Activated gamma-delta T cell (primary cell): ENCODE measurements around the gene PPP1R13L.

ENCODE experiments used
- DNase-seq: peaks from one replicate; lab custom pipeline; 2025; lab: John Stamatoyannopoulos, UW

The PPP1R13L gene

DNA sequence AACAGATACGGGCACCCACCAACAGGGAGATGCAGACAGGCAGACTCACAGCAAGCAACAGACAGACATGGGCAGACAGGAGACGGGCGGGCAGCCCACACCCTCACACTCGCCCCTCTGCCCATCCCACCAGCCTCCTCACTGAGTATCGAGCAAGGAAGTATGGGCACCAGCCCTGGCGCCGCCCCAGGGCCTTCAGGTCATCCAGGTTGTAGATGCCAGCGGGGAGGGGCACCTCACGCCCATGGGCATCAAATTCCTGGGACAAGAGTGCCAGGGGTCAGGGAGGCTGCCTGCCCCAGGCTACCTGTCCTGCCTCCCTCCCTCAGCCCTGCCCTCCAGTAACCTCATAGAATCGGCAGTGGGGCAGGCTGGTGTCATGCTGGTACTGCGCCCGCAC lies 40.2 kb downstream of the PPP1R13L start:
- no peak for DNase-seq

DNA sequence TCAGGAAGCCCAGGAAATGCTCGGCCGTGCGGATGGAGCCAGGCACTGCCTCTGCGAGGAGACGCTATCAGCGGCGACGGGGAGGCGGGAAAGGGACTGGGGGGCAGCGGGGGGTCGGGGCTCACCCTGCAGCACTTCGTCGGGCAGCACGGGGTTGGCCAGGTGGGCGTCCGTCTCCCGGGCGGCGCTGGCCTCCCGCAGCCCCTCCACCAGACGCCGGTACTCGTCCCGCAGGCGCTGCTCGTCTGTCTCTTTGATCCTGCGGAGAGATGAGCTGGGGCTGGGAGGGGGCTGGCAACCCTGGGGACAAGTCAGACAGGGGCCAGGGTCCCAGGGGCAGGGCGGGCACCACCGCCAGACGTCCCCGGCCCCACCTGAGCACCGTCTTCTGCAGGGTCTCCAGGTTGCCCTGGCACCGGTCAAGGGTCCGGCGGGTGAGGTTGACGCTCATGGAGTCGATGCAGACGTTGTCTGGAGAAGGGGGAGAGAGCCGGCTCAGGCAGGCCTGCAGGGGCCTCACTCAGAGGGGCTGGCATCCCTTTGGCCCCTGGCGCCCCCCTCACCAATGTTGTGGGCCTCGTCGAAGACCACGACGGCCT lies 40.9 kb downstream of the PPP1R13L start:
- DNase-seq, result no peak

DNA sequence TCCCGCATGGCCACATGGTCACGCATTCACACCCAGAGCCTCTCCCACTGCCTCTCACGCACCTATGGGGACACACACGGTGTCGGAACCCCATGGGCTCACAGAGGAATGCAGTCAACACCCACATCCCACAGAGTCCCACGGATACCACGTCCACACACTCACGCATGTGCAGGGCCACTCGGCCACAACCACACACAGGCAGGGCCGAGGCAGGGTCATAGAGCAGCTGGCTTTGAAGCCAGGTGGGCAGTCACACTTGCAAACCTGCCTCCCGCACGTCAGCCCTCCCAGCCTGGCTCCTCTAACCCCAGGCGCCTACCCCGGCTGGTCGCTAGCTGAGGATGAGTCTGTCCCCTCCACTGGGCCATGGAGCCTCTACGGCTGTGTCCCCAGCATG lies 42.6 kb downstream of the PPP1R13L start:
- no peak for DNase-seq

DNA sequence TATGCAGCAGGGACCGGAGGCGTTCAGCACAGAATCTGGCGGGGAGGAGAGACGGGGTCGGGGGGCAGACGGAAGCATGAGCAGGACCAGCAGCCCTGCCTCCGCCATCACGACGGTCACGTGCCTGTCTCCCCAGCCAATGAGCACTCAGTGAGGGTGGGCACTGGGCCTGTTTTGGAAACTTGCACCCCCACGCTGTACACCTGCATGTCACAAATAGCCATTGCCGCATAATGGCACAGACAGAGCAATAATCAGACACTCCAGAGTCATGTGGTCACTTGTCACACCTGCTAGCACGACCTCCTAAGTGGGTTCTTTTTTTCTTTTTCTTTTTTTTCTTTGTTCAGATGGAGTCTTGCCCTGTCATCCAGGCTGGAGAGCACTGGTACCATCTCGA lies 43.3 kb downstream of the PPP1R13L start:
- DNase-seq, result no peak

DNA sequence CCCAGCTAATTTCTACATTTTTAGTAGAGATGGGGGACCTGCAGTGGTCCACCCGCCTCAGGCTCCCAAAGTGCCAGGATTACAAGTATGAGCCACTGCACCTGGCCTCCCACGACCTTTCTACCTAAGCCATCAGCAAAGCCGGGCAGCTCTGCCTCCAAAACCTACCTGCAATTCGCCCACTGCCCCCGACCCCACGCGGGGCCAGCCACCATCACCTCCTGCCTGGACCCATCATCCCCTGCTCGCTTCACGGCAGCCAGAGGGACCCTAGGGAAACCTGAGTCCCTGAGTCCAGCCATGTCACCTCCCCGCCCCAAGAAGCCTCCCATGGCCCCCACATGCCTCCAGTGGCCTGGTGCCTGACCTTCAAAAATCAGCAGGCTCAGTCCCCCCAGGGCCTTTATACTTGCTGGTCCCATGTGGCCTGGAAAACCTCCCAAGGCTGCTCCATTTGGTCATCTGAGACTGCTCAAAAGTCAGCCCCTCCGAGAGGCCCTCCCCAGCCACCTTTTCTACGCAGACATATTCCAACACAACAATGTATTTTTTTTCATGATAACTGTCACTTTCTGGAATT lies 46.6 kb downstream of the PPP1R13L start:
- DNase-seq, result no peak

DNA sequence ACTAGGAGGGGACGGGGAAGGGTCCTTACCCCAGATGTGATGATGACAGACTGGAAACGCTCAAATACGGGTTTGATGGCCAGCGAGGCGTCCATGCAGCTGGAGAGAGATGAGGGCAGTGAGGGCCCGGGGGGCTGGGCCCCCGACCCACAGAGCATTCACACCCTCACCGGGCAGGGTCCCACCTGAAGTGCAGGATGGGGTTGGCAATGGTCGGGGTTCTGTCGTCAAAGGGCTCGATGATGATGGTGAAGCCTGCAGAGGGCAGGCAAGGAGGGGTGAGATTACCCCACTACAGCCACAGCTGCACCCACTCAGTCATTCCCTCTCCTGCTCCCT lies 47.5 kb downstream of the PPP1R13L start:
- DNase-seq, result no peak

DNA sequence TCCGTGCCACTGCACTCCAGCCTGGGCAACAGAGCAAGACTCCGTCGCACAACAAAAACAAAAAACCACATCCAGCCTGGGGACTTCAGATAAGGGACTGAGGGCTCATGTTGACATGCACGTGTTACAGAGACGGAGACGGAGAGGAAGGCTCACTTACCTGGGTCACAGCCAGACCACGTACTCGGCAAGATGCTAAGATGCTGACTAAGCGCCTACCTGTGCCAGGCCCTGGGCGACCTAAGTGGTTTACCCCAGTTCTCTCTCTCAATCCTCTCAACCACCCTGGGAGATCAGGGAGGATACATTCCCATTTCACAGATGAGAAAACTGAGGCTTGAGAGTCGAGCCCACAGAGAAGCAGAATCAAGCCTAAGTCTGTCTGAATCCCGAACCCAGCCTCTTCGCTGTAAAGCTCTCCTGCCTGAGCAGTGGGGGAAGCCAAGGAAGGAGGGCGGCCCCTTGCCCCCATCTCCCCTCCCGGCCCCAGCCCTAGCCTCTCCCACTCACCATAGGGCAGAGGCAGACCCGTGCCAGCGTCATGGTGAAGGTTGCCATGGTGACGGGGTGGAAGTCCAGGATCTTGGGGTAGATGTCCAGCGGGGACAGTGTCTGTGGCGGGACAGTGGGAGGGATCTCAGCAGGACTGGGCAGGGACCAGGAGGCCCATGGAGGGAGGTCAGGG lies 48.0 kb downstream of the PPP1R13L start:
- no peak for DNase-seq

DNA sequence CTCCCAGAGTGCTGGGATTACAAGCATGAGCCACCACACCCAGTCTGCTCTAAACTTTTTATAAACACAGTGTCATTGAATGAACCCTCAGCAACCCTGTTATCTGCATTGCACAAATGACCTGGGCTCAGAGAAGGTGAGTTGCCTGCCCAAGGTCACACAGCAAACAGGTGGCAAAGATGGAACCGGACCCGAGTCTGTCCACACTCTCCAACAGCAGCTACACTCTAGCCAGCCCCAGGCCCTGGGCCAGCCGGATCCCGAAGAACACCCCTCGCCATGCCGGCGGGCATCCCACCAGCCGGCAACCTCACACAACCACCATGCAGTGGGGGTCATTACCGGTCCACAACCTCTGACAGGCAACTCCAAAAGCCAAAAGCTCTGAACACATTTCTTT lies 49.0 kb downstream of the PPP1R13L start:
- no peak for DNase-seq

DNA sequence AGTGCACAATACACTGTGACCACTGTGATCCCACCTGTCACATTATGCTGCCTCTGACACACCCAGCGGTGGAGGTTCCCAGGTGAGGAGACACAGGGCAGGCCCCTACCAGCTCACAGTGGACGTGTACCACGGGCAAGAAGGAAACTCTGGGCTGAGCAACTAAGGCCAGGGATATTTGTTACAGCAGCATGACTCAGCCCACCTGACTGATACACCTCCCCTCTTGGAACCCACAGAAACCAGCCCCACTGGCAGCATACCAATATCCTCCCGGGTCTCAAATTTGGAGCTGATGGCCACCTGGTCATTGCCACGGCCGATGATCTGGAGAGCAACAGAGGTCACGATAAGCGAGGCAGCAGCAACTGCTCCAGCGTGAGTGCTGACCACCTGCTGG lies 49.5 kb downstream of the PPP1R13L start:
- DNase-seq, result no peak

DNA sequence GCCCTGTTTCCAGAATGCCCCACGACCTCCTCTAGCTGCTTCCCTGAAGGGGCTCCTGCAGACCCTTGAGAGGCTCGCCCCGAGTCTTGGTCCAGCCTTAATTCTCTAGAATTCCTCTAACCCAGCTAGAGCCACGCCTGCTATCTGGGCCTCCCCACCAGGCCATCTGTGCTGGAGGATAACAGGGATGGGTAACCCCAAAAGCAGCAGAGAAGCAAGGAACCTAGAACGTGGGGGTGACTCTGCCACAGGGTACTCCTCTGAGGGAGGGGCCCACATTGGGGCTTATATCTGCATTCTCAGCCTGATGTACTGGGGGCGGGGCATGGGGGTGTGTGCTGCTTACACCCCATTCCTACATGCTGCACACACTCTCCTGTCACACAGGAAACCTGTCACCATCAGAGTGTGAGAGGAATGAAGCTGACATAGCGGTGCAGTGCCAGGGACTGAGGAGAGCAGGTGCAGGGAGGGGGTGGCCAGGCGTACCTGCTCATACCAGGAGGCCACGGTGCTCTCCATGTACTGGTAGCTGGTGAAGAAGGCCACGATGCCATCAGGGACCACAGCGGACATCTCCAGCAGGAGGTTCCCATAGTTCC lies 50.5 kb downstream of the PPP1R13L start:
- no peak for DNase-seq

DNA sequence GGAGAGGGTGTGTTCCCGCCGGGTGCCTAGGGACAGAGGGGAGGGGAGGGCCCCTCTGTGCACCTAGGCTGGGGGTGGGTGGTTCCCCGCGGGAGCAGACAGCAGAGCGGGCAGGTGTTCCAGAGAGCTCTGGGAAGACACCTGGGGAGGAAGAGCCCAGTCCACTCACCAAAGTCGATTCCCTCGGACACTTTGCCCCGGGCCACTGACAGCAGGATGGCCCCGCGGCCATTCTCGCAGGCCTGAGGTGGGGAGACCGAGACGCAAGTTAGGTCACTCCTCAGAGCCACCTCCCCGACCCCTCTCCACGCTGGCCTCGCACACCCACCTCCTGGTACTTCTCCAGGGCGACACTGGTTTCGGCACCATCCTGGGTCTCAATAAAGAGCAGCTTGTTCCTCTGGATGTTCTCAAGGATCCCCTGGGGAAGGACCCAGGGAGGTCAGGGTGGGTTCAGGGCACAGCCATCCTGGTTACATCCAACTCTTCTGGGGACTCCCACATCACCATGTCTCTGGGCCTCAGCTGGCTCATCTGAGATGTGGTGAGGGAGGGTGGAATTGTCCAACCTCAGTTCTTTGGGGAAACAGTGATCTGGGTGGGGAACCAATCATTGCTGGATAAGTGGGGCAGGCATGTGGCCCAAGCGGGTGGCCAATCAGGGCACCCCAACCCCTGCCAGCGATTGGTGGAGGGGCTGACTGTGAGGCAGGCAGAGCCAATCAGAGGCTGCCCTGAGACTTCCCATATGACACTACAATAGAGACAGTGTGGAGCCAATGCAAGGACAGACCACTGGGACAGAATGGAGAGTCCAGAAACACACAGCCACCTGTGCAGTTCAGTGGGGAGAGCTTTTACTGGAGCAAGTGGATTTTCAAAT lies 51.7 kb downstream of the PPP1R13L start:
- no peak for DNase-seq

DNA sequence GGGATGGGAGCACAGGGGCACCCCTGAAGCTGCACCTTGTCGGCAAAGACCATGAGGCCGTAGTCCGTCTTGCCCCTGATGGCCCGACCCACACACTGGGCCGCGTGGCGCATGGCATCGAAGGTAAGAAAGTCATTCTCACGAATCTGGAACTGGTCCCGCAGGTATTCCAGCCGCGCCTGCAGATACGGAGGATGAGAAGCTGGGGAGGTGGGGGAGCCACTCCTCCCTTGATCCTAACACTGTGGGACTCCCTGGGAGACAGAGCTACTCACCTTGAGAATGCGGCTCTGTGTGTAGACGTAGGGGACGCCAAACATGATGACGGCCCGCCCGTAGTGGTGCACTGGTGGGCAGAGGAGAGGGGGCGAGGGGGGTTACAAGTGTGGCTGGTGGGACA lies 52.4 kb downstream of the PPP1R13L start:
- DNase-seq, result no peak

DNA sequence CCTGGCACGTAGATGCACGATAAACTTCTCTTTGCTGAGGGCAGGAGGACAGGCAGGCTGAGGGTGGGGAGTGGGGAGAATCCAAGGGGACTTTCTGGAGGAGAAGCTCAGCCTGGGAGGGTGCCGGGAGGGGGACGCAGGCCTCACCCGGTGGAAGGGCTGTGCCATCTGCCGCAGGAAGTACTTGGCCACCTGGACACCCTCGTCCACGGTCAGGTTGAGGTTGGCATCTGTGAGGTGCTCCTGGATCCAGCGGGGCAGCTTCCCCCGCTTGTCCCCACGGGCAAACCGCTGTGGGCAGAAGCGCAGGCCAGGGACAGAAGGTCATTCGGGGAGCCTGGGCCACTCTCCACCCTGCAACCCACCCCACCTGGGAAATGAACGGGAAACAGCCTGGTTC lies 52.8 kb downstream of the PPP1R13L start:
- DNase-seq, result no peak

DNA sequence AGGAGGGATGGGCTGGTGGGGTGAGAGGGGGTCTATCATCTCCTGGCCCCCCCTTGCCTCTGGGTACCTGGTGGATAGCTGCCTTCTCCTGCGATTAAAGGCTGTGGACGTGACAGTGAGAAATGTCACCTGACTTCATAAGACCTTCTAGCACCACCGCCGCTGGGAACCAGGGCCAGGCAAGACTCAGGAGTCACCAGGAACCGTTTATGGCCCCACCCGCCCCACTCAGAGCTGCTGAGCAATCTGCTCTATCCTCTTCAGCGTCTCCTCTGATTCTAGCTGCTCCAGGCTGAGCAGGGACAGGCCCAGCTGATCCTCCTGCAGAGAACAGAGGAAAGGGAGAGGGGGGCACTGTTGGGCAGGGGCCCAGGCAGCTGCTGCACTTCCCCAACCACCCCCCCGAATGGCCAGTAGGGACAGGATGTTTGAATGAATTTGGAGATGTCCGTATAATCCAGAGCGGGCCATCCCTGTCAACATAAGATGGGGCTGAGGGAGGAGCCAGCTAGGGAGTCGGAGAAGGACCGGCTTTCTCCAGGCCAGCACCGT lies 53.4 kb downstream of the PPP1R13L start:
- no peak for DNase-seq

DNA sequence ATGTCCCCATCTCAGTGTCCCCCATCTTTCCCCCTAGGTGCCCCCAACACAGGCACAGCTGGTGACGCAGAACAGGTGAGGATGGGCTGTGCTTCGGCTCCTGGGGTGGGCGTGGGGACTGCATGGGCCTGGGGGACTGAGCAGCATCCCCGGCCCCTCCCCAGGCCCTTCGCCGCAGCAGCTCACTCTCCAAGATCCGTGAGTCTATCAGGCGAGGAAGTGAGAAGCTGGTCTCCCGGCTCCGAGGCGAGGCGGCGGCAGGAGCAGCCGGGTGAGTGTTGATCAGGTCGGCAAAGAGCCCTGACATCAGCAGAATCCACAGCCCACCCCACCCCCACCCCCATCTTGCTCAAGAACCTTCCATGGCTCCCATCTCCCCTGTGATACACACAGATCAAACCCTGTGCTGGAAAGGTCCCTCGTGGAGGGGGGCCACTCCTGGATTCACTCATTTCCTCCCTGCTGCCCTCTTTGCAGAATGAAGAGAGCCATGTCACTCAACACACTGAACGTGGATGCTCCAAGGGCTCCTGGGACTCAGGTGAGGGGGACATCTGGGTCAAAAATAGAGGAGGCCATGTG lies 54.3 kb downstream of the PPP1R13L start:
- DNase-seq, result no peak

DNA sequence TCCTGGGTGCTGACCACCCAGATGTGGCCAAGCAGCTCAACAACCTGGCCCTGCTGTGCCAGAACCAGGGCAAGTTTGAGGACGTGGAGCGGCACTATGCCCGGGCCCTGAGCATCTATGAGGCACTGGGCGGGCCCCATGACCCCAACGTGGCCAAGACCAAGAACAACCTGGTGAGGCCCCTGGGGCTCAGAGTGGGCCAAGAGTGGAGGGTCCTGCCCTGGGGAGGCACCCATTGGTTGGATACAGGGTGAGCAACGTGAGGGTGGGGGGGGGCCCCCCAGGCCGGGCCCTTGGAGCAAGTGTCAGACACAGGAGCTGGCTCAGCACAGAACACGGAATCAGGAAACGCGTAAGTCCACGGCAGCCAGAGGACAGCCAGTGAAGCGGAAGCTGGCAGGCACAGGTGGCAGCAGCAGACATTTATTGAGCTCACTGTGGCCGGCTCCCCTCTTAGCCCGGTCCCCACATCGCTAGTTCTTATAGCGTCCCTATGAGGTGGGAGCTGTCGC lies 55.4 kb downstream of the PPP1R13L start:
- no peak for DNase-seq

DNA sequence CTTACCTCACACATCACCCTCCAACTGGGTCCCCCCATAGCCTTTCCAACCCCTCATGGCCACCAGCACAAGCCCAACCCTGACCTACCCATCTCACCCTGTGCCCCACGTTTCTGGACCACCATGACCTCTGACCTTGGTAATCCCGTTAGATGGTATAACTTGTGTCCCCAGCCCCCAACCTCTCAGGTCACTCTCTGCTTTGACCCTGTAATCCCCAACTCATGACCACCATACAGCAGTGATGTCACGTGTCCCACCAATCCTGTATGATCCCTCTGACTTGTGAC lies 55.8 kb downstream of the PPP1R13L start:
- DNase-seq, result no peak

DNA sequence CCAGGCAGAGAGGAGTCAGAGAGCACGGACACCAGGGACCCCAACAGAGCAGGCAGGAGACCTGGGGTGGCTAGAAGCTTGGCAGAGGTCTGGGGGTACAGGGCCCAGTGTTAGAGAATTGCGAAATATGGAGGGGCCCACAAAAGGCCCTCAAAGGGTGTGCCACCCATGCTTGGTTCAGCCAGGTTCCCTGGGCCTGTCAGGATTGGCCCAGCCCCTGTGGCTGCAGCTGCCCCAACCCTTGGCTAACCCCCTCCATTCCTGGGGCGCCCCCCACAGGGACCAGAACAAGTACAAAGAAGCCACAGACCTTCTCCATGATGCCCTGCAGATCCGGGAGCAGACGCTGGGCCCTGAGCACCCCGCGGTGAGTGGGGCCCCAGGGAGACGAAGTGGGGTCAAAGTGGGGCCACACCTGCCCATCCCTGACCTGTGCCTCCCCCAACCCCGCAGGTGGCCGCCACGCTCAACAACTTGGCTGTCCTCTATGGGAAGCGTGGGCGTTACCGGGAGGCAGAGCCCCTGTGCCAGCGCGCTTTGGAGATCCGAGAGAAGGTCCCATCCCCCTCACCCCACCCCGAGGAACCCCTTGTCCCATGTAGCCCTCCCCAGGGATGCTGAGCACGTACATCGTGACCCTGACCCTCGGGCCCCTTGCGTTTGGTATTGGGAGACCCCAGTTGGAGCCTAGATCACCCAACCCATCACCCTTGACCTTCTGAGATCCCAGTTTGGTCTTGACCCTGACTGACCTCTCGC lies 56.3 kb downstream of the PPP1R13L start:
- no peak for DNase-seq

DNA sequence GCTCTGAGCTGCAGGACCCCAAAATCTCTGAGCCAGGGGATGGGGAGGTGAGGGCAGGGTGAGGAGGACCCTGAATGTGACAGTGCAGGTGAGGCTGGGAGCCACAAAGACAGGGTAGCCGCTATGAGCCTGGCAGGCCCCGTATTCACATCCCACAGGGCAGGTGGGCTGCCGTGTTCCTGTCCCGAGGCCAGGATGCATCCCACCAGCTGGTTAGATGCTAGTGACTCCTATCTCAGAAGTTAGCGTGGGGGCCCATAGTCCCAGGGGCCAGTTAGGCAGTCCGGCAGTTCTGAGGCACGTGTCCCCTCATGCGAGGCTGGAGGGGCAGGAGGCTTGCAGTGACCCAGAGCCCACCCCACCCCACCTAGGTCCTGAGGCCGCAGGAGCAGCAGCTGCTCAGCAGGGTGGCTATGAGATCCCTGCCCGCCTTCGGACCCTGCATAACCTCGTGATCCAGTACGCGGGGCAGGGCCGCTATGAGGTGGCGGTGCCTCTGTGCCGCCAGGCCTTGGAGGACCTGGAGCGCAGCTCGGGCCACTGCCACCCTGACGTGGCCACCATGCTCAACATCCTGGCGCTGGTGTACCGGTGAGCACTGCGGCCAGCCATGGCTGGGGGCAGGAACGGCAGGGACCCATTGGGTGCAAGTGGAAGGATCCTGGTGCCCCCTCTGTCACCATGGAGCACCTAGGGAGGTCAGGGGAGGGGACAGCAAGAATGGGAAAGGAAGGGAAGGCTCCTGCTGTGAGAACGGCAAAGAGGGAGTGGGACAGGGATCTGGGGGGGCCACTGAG lies 57.1 kb downstream of the PPP1R13L start:
- no peak for DNase-seq

DNA sequence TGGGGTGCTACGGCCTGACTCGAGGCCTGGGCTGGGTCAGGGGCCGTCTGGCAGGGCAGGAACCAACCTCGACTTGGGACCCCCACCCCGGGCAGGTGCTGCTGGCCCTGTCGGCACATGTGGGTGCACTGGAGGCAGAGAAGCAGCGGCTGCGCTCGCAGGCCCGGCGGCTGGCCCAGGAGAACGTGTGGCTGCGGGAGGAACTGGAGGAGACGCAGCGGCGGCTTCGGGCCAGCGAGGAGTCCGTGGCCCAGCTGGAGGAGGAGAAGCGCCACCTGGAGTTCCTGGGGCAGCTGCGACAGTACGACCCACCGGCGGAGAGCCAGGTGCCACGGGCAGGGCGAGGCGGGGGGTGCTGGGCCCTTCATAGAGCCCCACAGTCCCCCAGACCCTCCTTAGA lies 58.4 kb downstream of the PPP1R13L start:
- DNase-seq, result no peak
